NCI-H1417 (cell line): ENCODE measurements around the gene SLC10A3.

ENCODE experiments used
- DNase-seq, 3 experiments: peaks; one replicate each; lab custom pipeline; 2025; lab: John Stamatoyannopoulos, UW

The SLC10A3 gene

GRCh38 chrX:154465601-154466000 is 24.8 kb downstream of the SLC10A3 start:
- DNase-seq: no peak

GRCh38 chrX:154464806-154465365 is 25.5 kb downstream of the SLC10A3 start:
- DNase-seq: no peak

GRCh38 chrX:154463611-154464220 is 26.7 kb downstream of the SLC10A3 start:
- DNase-seq: no peak

GRCh38 chrX:154462396-154462795 is 28.0 kb downstream of the SLC10A3 start:
- no peak for DNase-seq

GRCh38 chrX:154460326-154460725 is 30.1 kb downstream of the SLC10A3 start:
- no peak for DNase-seq

GRCh38 chrX:154459832-154460231 is 30.6 kb downstream of the SLC10A3 start:
- DNase-seq: no peak

GRCh38 chrX:154458954-154459778 is 31.3 kb downstream of the SLC10A3 start:
- peak; percentile 18 to 53 (median 52) for DNase-seq

GRCh38 chrX:154458116-154458953 is 32.1 kb downstream of the SLC10A3 start, which contains the start of gene PLXNA3:
TSS of gene PLXNA3 (plus strand) at chrX:154458281. CDS start at chrX:154460184, 1,903 bp downstream.
- DNase-seq: peak; percentile 66 to 73 (median 67)

GRCh38 chrX:154457491-154458115 is 32.8 kb downstream of the SLC10A3 start:
- DNase-seq: peak; percentile 66 to 79 (median 72)

GRCh38 chrX:154452823-154453222 is 37.6 kb downstream of the SLC10A3 start:
- DNase-seq: no peak

GRCh38 chrX:154450312-154450711 is 40.1 kb downstream of the SLC10A3 start:
- DNase-seq: no peak

GRCh38 chrX:154449618-154450017 is 40.8 kb downstream of the SLC10A3 start:
- DNase-seq: no peak

GRCh38 chrX:154448484-154448883 is 41.9 kb downstream of the SLC10A3 start:
- no peak for DNase-seq

- DNase-seq: no peak
Measured at GRCh38 chrX:154446430-154446829, 44.0 kb downstream of the SLC10A3 start.

- DNase-seq: no peak
Measured at GRCh38 chrX:154445776-154446175, 44.7 kb downstream of the SLC10A3 start.

GRCh38 chrX:154444755-154445246 is 45.6 kb downstream of the SLC10A3 start:
- DNase-seq: no peak

GRCh38 chrX:154443992-154444754 is 46.3 kb downstream of the SLC10A3 start, which contains the start of gene FAM50A:
TSS of gene FAM50A (plus strand) at chrX:154444141. CDS start at chrX:154444236, 95 bp downstream.
- peak; percentile 74 to 83 (median 78) for DNase-seq

GRCh38 chrX:154443479-154443910 is 46.9 kb downstream of the SLC10A3 start:
- peak; percentile 11 to 54 (median 37) for DNase-seq

- DNase-seq: no peak
Measured at GRCh38 chrX:154441984-154442707, 48.3 kb downstream of the SLC10A3 start.

GRCh38 chrX:154441564-154441963 is 48.9 kb downstream of the SLC10A3 start:
- DNase-seq: no peak
